H9 (cell line): ENCODE data around the gene VPS54. TPM values are rescaled to one million over a fixed set of nuclear protein-coding genes. Genes with fewer than 3 reads are reported as not detected.

ENCODE experiments used
- DNase-seq: peaks from one replicate; pipeline ENCODE4 v3.0.0-alpha.2; 2017
- H2AFZ ChIP-seq: one replicate; pipeline ENCODE4 v1.6.1; 2013; ENCODE audit warnings: mild to moderate bottlenecking, low read length, control low read depth, moderate library complexity
- H2AK5ac ChIP-seq: 2 replicates; pipeline ENCODE4 v1.6.1; 2013; ENCODE audit warnings: low read length, control low read depth, mixed read lengths; ENCODE audit not compliant: insufficient read length
- H2BK120ac ChIP-seq: one replicate; pipeline ENCODE4 v1.6.1; 2013; ENCODE audit warnings: low read depth, mild to moderate bottlenecking, low read length, control low read depth, inconsistent platforms; ENCODE audit not compliant: poor library complexity, severe bottlenecking
- H2BK12ac ChIP-seq: 2 replicates; pipeline ENCODE4 v1.6.1; 2013; ENCODE audit warnings: low read length, control low read depth, mixed read lengths, low read depth; ENCODE audit not compliant: insufficient read length
- H2BK15ac ChIP-seq: 2 replicates; pipeline ENCODE4 v1.6.1; 2013; ENCODE audit warnings: low read depth, low read length, control low read depth
- H2BK20ac ChIP-seq: one replicate; pipeline ENCODE4 v1.6.1; 2013; ENCODE audit warnings: low read depth, mild to moderate bottlenecking, low read length, control low read depth, inconsistent platforms; ENCODE audit not compliant: poor library complexity, severe bottlenecking
- H2BK5ac ChIP-seq: 2 replicates; pipeline ENCODE4 v1.6.1; 2013; ENCODE audit warnings: low read length, control low read depth, mixed read lengths; ENCODE audit not compliant: insufficient read length
- H3K14ac ChIP-seq: 2 replicates; pipeline ENCODE4 v1.6.1; 2013; ENCODE audit warnings: low read length, control low read depth; ENCODE audit not compliant: insufficient read depth
- H3K18ac ChIP-seq: 2 replicates; pipeline ENCODE4 v1.6.1; 2013; ENCODE audit warnings: low read depth, mild to moderate bottlenecking, mixed read lengths, low read length, control low read depth; ENCODE audit not compliant: insufficient read length
- H3K23ac ChIP-seq: 2 replicates; pipeline ENCODE4 v1.6.1; 2013; ENCODE audit warnings: low read length, control low read depth, mixed read lengths, low read depth; ENCODE audit not compliant: insufficient read length
- H3K23me2 ChIP-seq: 2 replicates; pipeline ENCODE4 v1.6.1; 2013; ENCODE audit warnings: low read depth, mild to moderate bottlenecking, mixed read lengths, low read length, control low read depth; ENCODE audit not compliant: insufficient read length, poor library complexity, severe bottlenecking
- H3K27ac ChIP-seq: 2 replicates; pipeline ENCODE4 v1.5.1; 2013; ENCODE audit warnings: low read length, control low read depth, mixed read lengths, low read depth; ENCODE audit not compliant: insufficient read length
- H3K27me3 ChIP-seq: 2 replicates; pipeline ENCODE4 v1.6.1; 2013; ENCODE audit warnings: low read length, control low read depth, inconsistent platforms; ENCODE audit not compliant: insufficient read depth
- H3K4ac ChIP-seq: 2 replicates; pipeline ENCODE4 v1.6.1; 2013; ENCODE audit warnings: low read depth, mild to moderate bottlenecking, control low read depth, inconsistent platforms, low read length, moderate library complexity
- H3K4me1 ChIP-seq: 2 replicates; pipeline ENCODE4 v1.6.1; 2013; ENCODE audit warnings: low read length, control low read depth, inconsistent platforms; ENCODE audit not compliant: insufficient read depth
- H3K4me2 ChIP-seq: 2 replicates; pipeline ENCODE4 v1.6.1; 2013; ENCODE audit warnings: low read length, control low read depth, mixed read lengths; ENCODE audit not compliant: insufficient read length, insufficient read depth
- H3K56ac ChIP-seq: 2 replicates; pipeline ENCODE4 v1.6.1; 2013; ENCODE audit warnings: low read depth, mild to moderate bottlenecking, mixed read lengths, low read length, control low read depth; ENCODE audit not compliant: insufficient read length
- H3K79me1 ChIP-seq: 2 replicates; pipeline ENCODE4 v1.6.1; 2013; ENCODE audit warnings: low read depth, mild to moderate bottlenecking, moderate library complexity, low read length, control low read depth, inconsistent platforms; ENCODE audit not compliant: insufficient read depth, poor library complexity, severe bottlenecking
- H3K79me2 ChIP-seq: 2 replicates; pipeline ENCODE4 v1.6.1; 2013; ENCODE audit warnings: low read length, control low read depth, inconsistent platforms; ENCODE audit not compliant: insufficient read depth
- H3K9ac ChIP-seq: 2 replicates; pipeline ENCODE4 v1.6.1; 2013; ENCODE audit warnings: low read length, control low read depth, mixed read lengths; ENCODE audit not compliant: insufficient read length; ENCODE audit errors: extremely low read depth
- H3K9me3 ChIP-seq: one replicate; pipeline ENCODE4 v1.6.1; 2013; ENCODE audit warnings: low read depth, low read length, inconsistent platforms; ENCODE audit not compliant: control insufficient read depth
- H3T11ph ChIP-seq: one replicate; pipeline ENCODE4 v1.6.1; 2013; ENCODE audit warnings: mild to moderate bottlenecking, low read length, control low read depth, inconsistent platforms
- H4K20me1 ChIP-seq: one replicate; pipeline ENCODE4 v1.6.1; 2013; ENCODE audit not compliant: control insufficient read depth, insufficient read length, insufficient read depth
- H4K5ac ChIP-seq: 2 replicates; pipeline ENCODE4 v1.6.1; 2013; ENCODE audit warnings: low read depth, mild to moderate bottlenecking, mixed read lengths, low read length, control low read depth; ENCODE audit not compliant: insufficient read length
- H4K8ac ChIP-seq: replicated peaks from 2 replicates; pipeline ENCODE4 v1.6.1; 2013; ENCODE audit warnings: low read length, control low read depth, mixed read lengths, low read depth; ENCODE audit not compliant: insufficient read length
- H4K91ac ChIP-seq: 2 replicates; pipeline ENCODE4 v1.6.1; 2013; ENCODE audit warnings: low read depth, mild to moderate bottlenecking, moderate library complexity, mixed read lengths, low read length, control low read depth; ENCODE audit not compliant: insufficient read length
- H3K27ac Mint-ChIP-seq, 3 experiments: 2 replicates in 2 of 3; 3 replicates in 1 of 3; pipeline ENCODE4 v1.8.0; 2020 to 2021; ENCODE audit warnings: mixed read lengths in 3 of 3, mild to moderate bottlenecking in 1 of 3, moderate library complexity in 1 of 3
- H3K27me3 Mint-ChIP-seq: 2 replicates; pipeline ENCODE4 v1.8.0; 2021; ENCODE audit warnings: low read depth, mild to moderate bottlenecking, moderate library complexity, mixed read lengths
- H3K36me3 Mint-ChIP-seq, 3 experiments: 2 replicates in 2 of 3; 3 replicates in 1 of 3; pipeline ENCODE4 v1.8.0; 2020 to 2021; ENCODE audit warnings: low read depth in 3 of 3, mixed read lengths in 3 of 3; ENCODE audit not compliant: insufficient read depth in 1 of 3
- H3K4me1 Mint-ChIP-seq, 2 experiments: 2 replicates each; pipeline ENCODE4 v1.8.0; 2020; ENCODE audit warnings: mixed read lengths in 2 of 2
- H3K4me3 Mint-ChIP-seq, 2 experiments: 2 replicates in 1 of 2; 3 replicates in 1 of 2; pipeline ENCODE4 v1.8.0; 2020 to 2021; ENCODE audit warnings: mild to moderate bottlenecking in 2 of 2, mixed read lengths in 2 of 2, moderate library complexity in 1 of 2
- H3K9me3 Mint-ChIP-seq, 2 experiments: 2 replicates in 1 of 2; 3 replicates in 1 of 2; pipeline ENCODE4 v1.8.0; 2020; ENCODE audit warnings: mild to moderate bottlenecking in 2 of 2, mixed read lengths in 2 of 2, moderate library complexity in 1 of 2
- WGBS: extraction: QIAGEN DNeasy Blood & Tissue Kit; methylation state at CpG from one replicate; pipeline ENCODE4 v1.1.7; 2013; ENCODE audit warnings: missing lambda C conversion rate, low lambda C conversion rate, mixed read lengths; ENCODE audit not compliant: insufficient read length; ENCODE audit errors: extremely low coverage; 5-methylcytosine and 5-hydroxymethylcytosine counted together
- total RNA-seq: library from RNA; stranded (reverse); gene quantifications from 2 replicates; pipeline ENCODE4 v1.2.1, GENCODE V29; 2021
- TF ChIP-seq, protein P1 (sequence below): fragments of 200-600 bp; sonication (generic); conservative IDR thresholded peaks from 3 replicates; pipeline ENCODE4 v1.8.0; 2021; ENCODE audit warnings: antibody characterized with exemption, mild to moderate bottlenecking

The VPS54 gene
- total RNA-seq, 1 experiment from 2014 or later: 13.4 TPM

DNA sequence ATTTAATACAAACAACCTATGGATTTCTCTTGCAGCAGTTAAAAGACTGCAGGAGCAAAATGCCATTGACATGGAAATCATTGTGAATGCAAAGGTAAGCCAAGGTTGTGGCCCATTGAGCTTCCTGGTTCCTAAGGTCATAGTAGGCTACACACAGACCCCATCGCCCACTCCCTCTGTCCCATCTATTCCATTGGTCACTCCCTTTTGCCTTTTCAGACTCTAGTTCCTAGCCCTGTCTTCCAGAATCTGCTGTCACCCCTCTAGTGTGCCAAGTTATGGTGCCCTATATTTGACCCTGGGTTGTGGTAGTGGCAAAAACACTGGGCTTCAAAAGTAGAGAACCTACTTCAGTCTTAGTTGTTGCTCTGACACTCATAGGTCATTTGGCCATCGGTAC is 132.8 kb downstream of the VPS54 start:
- WGBS: no CpG with 5 or more reads among the region's 2 CpGs
- Mint-ChIP-seq H3K9me3 (no peaks in the 10 kb centered on the region), H3K36me3 (peaks cover 62 to 97% (median 96%) of the 10 kb centered on the region in 3 experiments), H3K4me3 (no peak overlapping the region), H3K4me1 (peaks cover 30 to 44% of the 10 kb centered on the region in 2 experiments), H3K27me3 (no peaks in the 10 kb centered on the region), H3K27ac (peak overlapping the region in 2 of 3 experiments; percentile 44 to 79; a peak in 4 of 7 replicates)
- TF ChIP-seq, protein P1, sequence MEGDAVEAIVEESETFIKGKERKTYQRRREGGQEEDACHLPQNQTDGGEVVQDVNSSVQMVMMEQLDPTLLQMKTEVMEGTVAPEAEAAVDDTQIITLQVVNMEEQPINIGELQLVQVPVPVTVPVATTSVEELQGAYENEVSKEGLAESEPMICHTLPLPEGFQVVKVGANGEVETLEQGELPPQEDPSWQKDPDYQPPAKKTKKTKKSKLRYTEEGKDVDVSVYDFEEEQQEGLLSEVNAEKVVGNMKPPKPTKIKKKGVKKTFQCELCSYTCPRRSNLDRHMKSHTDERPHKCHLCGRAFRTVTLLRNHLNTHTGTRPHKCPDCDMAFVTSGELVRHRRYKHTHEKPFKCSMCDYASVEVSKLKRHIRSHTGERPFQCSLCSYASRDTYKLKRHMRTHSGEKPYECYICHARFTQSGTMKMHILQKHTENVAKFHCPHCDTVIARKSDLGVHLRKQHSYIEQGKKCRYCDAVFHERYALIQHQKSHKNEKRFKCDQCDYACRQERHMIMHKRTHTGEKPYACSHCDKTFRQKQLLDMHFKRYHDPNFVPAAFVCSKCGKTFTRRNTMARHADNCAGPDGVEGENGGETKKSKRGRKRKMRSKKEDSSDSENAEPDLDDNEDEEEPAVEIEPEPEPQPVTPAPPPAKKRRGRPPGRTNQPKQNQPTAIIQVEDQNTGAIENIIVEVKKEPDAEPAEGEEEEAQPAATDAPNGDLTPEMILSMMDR: no peak
- no peaks in the 10 kb centered on the region for H3K79me2 ChIP-seq
- no peak overlapping the region for H3K14ac ChIP-seq
- no peak overlapping the region for H3K4me2 ChIP-seq
- no peak overlapping the region for H2BK20ac ChIP-seq
- H3K23ac ChIP-seq: no peak overlapping the region
- no peak overlapping the region for H2BK5ac ChIP-seq
- no peak overlapping the region for H2AFZ ChIP-seq
- no peak overlapping the region for H3T11ph ChIP-seq
- no peaks in the 10 kb centered on the region for H4K20me1 ChIP-seq
- H4K8ac ChIP-seq: no peak overlapping the region
- H4K91ac ChIP-seq: no peak overlapping the region
- no peaks in the 10 kb centered on the region for H3K9me3 ChIP-seq
- no peak overlapping the region for H2BK120ac ChIP-seq
- H3K27me3 ChIP-seq: no peaks in the 10 kb centered on the region
- no peaks in the 10 kb centered on the region for H3K23me2 ChIP-seq
- DNase-seq: no peak
- no peak overlapping the region for H2BK15ac ChIP-seq
- no peak overlapping the region for H3K9ac ChIP-seq
- no peak overlapping the region for H3K18ac ChIP-seq
- H2BK12ac ChIP-seq: no peak overlapping the region
- H2AK5ac ChIP-seq: no peak overlapping the region
- H4K5ac ChIP-seq: no peak overlapping the region
- no peak overlapping the region for H3K4ac ChIP-seq
- H3K27ac ChIP-seq: no peak overlapping the region
- no peak overlapping the region for H3K56ac ChIP-seq
- H3K4me1 ChIP-seq: peaks cover 5% of the 10 kb centered on the region; the same call in 1 of the 2 replicates
- peaks cover 3% of the 10 kb centered on the region for H3K79me1 ChIP-seq
